CD8-positive, alpha-beta memory T cell (primary cell): Measurements from ENCODE around the gene ITIH1. TPM values are rescaled to one million over a fixed set of nuclear protein-coding genes. Genes with fewer than 3 reads are reported as not detected.

Experiments
- polyA plus RNA-seq: library from polyadenylated mRNA; unstranded; fragments of 300-500 nt; fragmentation: Illumina TruSeq; gene quantifications from one replicate; pipeline ENCODE4 v1.2.3, GENCODE V29; 2021
- total RNA-seq, 2 experiments: library from RNA; stranded (reverse); gene quantifications; one replicate each; pipeline ENCODE4 v1.2.3, GENCODE V29; 2021

ITIH1 gene
- total and polyA plus RNA-seq, 3 experiments from 2014 or later = not detected

Other genes with a start within 250 kb of the ITIH1 start
- gene NT5DC2, start 243.7 kb upstream of the ITIH1 start, total RNA-seq = 10 to 100 TPM; 80.3 to 84.6 TPM
- gene NT5DC2, start 243.7 kb upstream of the ITIH1 start, polyA plus RNA-seq = 1.2 TPM
- gene UQCC5, start 241.0 kb upstream of the ITIH1 start, total RNA-seq = 10 to 100 TPM; 15.3 to 18.2 TPM
- gene UQCC5, start 241.0 kb upstream of the ITIH1 start, polyA plus RNA-seq = 20.7 TPM
- 10 to 100 TPM; 78.6 to 81.4 TPM for gene PBRM1, start 91.7 kb upstream of the ITIH1 start, total RNA-seq
- gene PBRM1, start 91.7 kb upstream of the ITIH1 start, polyA plus RNA-seq = 83.6 TPM
- 100 to 1,000 TPM; 229 to 233 TPM for gene GNL3, start 91.6 kb upstream of the ITIH1 start, total RNA-seq
- gene GNL3, start 91.6 kb upstream of the ITIH1 start, polyA plus RNA-seq = 58.5 TPM
- gene GLT8D1, start 71.8 kb upstream of the ITIH1 start, total RNA-seq = 10 to 100 TPM; 34.9 to 42.4 TPM
- 60.0 TPM for gene GLT8D1, start 71.8 kb upstream of the ITIH1 start, polyA plus RNA-seq
- 100 to 1,000 TPM; 154 to 156 TPM for gene SPCS1, start 71.5 kb upstream of the ITIH1 start, total RNA-seq
- gene SPCS1, start 71.5 kb upstream of the ITIH1 start, polyA plus RNA-seq = 357 TPM
- 10 to 100 TPM; 33.5 to 35.7 TPM for gene NEK4, start 6.7 kb upstream of the ITIH1 start, total RNA-seq
- gene NEK4, start 6.7 kb upstream of the ITIH1 start, polyA plus RNA-seq = 11.4 TPM
- gene ITIH3, start 17.2 kb downstream of the ITIH1 start, total RNA-seq = not detected
- not detected for gene ITIH3, start 17.2 kb downstream of the ITIH1 start, polyA plus RNA-seq
- 10 to 100 TPM; 10.9 to 11.2 TPM for gene ITIH4, start 53.1 kb downstream of the ITIH1 start, total RNA-seq
- not detected for gene ITIH4, start 53.1 kb downstream of the ITIH1 start, polyA plus RNA-seq
- 1 to 10 TPM in 1 of 2 experiments, under 1 TPM in 1; 0.79 to 1.5 TPM for gene MUSTN1, start 57.4 kb downstream of the ITIH1 start, total RNA-seq
- not detected for gene MUSTN1, start 57.4 kb downstream of the ITIH1 start, polyA plus RNA-seq
- 10 to 100 TPM; 35.0 to 39.1 TPM for gene STIMATE, start 119.9 kb downstream of the ITIH1 start, total RNA-seq
- 10.8 TPM for gene STIMATE, start 119.9 kb downstream of the ITIH1 start, polyA plus RNA-seq